Neural cell (in vitro differentiated cells): Measurements from ENCODE around the gene URB1.

Experiments used
- EZH2 ChIP-seq: fragments of 200-600, 300-800 bp; shearing (Covaris generic), sonication (generic); IDR thresholded peaks from 2 replicates; pipeline ENCODE4 v1.6.1; 2014; ENCODE audit warnings: antibody characterized with exemption, low read length, borderline replicate concordance, mild to moderate bottlenecking; ENCODE audit not compliant: insufficient read depth, poor library complexity, severe bottlenecking
- POLR2AphosphoS5 ChIP-seq: IDR thresholded peaks from 2 replicates; pipeline ENCODE4 v1.6.1; 2012
- TAF1 ChIP-seq: IDR thresholded peaks from 2 replicates; pipeline ENCODE4 v1.6.1; 2012; ENCODE audit warnings: low read depth
- TF ChIP-seq, protein P1 (sequence below): fragments of 450-650 bp; IDR thresholded peaks from 2 replicates; pipeline ENCODE4 v1.5.1; 2014; ENCODE audit warnings: antibody characterized with exemption, mild to moderate bottlenecking, moderate library complexity; ENCODE audit not compliant: poor library complexity, severe bottlenecking
- TF ChIP-seq, protein P2 (sequence below): IDR thresholded peaks from 2 replicates; pipeline ENCODE4 v1.6.1; 2012; ENCODE audit warnings: borderline replicate concordance

DNA sequence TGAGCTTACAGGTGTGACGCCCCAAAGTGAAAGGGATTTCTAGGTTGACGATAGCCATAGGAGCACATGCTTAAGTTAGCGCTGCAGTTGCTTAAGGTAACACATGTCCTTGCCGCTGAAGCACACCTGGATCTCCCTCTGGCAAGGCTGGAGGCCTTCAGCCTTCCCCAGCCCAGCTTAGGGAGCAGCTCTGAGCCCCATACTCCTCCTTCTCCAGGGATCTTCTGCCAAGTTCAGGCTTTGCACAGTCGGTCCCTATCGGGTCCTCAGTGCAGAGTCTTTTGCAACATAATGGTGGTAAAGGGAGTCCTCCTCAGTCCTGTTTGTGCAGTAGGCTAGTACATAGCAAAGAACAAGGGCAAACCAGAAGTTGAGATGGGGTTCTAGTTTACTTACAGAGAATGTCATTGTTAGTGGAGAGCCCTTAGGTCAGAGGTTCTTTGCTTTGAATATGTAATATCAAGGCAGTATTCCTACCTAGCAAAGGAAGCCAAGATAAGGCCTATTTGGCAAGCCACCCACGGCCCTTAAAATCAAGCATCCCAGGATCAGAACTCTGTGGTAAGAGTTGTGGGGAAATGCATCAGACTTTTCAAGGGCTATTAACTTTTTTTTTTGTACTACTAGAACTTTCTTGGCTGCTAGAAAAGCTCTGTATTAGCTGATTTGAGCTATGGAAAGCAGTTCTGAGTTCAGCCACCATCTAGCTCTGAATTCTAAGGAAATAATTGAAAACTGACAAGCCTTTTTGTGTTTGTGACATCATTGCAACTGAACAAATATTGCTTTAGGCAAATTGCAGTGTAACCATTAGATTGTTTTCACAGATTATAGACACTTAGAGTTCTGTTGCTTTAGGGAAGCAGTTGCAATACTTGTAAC, 21.1 kb upstream of the URB1 start:
- TF ChIP-seq EZH2 (no peak), TAF1 (no peak), POLR2AphosphoS5 (no peak)
- TF ChIP-seq, protein P1, sequence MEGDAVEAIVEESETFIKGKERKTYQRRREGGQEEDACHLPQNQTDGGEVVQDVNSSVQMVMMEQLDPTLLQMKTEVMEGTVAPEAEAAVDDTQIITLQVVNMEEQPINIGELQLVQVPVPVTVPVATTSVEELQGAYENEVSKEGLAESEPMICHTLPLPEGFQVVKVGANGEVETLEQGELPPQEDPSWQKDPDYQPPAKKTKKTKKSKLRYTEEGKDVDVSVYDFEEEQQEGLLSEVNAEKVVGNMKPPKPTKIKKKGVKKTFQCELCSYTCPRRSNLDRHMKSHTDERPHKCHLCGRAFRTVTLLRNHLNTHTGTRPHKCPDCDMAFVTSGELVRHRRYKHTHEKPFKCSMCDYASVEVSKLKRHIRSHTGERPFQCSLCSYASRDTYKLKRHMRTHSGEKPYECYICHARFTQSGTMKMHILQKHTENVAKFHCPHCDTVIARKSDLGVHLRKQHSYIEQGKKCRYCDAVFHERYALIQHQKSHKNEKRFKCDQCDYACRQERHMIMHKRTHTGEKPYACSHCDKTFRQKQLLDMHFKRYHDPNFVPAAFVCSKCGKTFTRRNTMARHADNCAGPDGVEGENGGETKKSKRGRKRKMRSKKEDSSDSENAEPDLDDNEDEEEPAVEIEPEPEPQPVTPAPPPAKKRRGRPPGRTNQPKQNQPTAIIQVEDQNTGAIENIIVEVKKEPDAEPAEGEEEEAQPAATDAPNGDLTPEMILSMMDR, result no peak
- TF ChIP-seq, protein P2, sequence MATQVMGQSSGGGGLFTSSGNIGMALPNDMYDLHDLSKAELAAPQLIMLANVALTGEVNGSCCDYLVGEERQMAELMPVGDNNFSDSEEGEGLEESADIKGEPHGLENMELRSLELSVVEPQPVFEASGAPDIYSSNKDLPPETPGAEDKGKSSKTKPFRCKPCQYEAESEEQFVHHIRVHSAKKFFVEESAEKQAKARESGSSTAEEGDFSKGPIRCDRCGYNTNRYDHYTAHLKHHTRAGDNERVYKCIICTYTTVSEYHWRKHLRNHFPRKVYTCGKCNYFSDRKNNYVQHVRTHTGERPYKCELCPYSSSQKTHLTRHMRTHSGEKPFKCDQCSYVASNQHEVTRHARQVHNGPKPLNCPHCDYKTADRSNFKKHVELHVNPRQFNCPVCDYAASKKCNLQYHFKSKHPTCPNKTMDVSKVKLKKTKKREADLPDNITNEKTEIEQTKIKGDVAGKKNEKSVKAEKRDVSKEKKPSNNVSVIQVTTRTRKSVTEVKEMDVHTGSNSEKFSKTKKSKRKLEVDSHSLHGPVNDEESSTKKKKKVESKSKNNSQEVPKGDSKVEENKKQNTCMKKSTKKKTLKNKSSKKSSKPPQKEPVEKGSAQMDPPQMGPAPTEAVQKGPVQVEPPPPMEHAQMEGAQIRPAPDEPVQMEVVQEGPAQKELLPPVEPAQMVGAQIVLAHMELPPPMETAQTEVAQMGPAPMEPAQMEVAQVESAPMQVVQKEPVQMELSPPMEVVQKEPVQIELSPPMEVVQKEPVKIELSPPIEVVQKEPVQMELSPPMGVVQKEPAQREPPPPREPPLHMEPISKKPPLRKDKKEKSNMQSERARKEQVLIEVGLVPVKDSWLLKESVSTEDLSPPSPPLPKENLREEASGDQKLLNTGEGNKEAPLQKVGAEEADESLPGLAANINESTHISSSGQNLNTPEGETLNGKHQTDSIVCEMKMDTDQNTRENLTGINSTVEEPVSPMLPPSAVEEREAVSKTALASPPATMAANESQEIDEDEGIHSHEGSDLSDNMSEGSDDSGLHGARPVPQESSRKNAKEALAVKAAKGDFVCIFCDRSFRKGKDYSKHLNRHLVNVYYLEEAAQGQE, result no peak
